ENCODE measurements around the gene CHRNA4.

DNA sequence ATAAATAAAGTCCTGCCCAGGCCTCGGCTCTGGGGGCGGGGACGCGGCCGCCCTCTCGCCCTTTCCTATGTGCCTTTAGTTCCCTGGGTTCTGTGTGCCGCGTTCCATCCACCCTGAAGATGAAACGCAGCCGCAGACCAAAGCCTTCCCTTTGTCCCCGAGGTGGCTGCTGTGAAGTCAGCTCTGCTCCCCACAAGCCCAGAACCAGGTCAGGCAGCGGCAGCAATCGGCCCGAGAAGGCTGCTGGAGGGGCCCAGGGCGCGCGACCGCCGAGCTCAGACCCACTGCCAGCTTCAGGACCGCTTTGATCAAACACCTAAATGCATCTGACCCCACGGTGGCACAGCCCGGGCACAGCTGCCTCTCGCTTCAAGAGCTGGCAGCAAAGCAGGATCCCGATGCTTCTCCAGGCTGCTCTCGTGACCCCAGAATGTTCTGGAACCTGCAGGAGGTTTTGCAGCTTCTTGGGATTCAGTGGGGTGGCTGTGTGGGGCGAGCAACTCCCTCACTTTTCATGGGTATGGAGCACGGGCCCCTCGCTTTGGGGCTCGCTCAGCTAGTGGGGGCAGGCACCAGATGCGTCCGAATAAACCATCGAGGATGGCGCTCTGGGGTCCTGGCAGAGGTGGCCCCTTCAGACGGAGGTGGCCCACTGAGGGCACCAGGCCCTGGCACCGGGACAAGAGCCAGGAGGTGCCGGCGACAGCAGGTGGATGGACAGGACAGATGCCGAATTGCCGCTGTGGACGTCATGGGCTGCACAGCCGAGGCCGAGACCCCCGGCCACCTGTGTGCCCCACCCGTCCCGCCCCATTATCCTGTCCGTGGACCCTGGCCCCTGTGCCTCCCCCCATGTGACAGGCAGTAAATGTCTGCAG lies 13.0 kb downstream of the CHRNA4 start:
- no peak for TF ChIP-seq POLR2A (IDR thresholded peaks at IDR 0.05; ENCODE audit: extremely low read depth, insufficient read length)
- TF ChIP-seq, protein P1, sequence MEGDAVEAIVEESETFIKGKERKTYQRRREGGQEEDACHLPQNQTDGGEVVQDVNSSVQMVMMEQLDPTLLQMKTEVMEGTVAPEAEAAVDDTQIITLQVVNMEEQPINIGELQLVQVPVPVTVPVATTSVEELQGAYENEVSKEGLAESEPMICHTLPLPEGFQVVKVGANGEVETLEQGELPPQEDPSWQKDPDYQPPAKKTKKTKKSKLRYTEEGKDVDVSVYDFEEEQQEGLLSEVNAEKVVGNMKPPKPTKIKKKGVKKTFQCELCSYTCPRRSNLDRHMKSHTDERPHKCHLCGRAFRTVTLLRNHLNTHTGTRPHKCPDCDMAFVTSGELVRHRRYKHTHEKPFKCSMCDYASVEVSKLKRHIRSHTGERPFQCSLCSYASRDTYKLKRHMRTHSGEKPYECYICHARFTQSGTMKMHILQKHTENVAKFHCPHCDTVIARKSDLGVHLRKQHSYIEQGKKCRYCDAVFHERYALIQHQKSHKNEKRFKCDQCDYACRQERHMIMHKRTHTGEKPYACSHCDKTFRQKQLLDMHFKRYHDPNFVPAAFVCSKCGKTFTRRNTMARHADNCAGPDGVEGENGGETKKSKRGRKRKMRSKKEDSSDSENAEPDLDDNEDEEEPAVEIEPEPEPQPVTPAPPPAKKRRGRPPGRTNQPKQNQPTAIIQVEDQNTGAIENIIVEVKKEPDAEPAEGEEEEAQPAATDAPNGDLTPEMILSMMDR (IDR thresholded peaks at IDR 0.05; ENCODE audit: low read depth, low read length), result no peak
